NCI-H460 (cell line): Measurements from ENCODE around the gene ATP6V1B1. TPM values are rescaled to one million over a fixed set of nuclear protein-coding genes. Genes with fewer than 3 reads are reported as not detected.

ENCODE experiments used
- DNase-seq: peaks from one replicate; pipeline ENCODE4 v3.0.0-alpha.2; 2016; ENCODE audit warnings: low read depth; ENCODE audit errors: extremely low read depth
- total RNA-seq: library from RNA; depleted of rRNA; stranded (reverse); fragments of >200 nt; shearing (Covaris generic); gene quantifications from 2 replicates; pipeline ENCODE4 v1.2.3, GENCODE V29; 2014

Gene ATP6V1B1
- total RNA-seq, 1 experiment from 2014 or later = 2.3 TPM

GRCh38 chr2:70962885-70963878, 27.5 kb downstream of the ATP6V1B1 start:
- DNase-seq = no peak

- no peak for DNase-seq
These were observed 28.4 kb downstream of the ATP6V1B1 start for GRCh38 chr2:70964133-70964532.

GRCh38 chr2:70964596-70965386, 29.1 kb downstream of the ATP6V1B1 start:
- DNase-seq = peak; percentile 54

- no peak for DNase-seq
These were observed 29.8 kb downstream of the ATP6V1B1 start for GRCh38 chr2:70965506-70965905.

GRCh38 chr2:70966681-70967080, 31.0 kb downstream of the ATP6V1B1 start:
- no peak for DNase-seq

- DNase-seq = no peak
These were observed 31.5 kb downstream of the ATP6V1B1 start for GRCh38 chr2:70967189-70967588.

- no peak for DNase-seq
These were observed 38.9 kb downstream of the ATP6V1B1 start for GRCh38 chr2:70974592-70974991.

- no peak for DNase-seq
These were observed 39.5 kb downstream of the ATP6V1B1 start for GRCh38 chr2:70975237-70975636.

GRCh38 chr2:70977605-70978205, 42.0 kb downstream of the ATP6V1B1 start:
- no peak for DNase-seq

GRCh38 chr2:70978341-70979179, 42.9 kb downstream of the ATP6V1B1 start, which contains the start of gene ANKRD53:
TSS of gene ANKRD53 (plus strand) at chr2:70978630. CDS start at chr2:70978646, 16 bp downstream.
- no peak for DNase-seq

GRCh38 chr2:70979180-70979488, 43.4 kb downstream of the ATP6V1B1 start:
- DNase-seq = no peak

- no peak for DNase-seq
These were observed 43.9 kb downstream of the ATP6V1B1 start for GRCh38 chr2:70979626-70980025.

GRCh38 chr2:70981421-70981820, 45.7 kb downstream of the ATP6V1B1 start:
- no peak for DNase-seq

- no peak for DNase-seq
These were observed 46.4 kb downstream of the ATP6V1B1 start for GRCh38 chr2:70981866-70982810.

- no peak for DNase-seq
These were observed 47.3 kb downstream of the ATP6V1B1 start for GRCh38 chr2:70982971-70983370.

- no peak for DNase-seq
These were observed 48.0 kb downstream of the ATP6V1B1 start for GRCh38 chr2:70983506-70984227.

- no peak for DNase-seq
These were observed 48.5 kb downstream of the ATP6V1B1 start for GRCh38 chr2:70984228-70984575.

- peak; percentile 30 for DNase-seq
These were observed 49.0 kb downstream of the ATP6V1B1 start for GRCh38 chr2:70984576-70985282.
